Hepatocyte (in vitro differentiated cells): ENCODE data around the gene ZNF576. TPM values are rescaled to one million over a fixed set of nuclear protein-coding genes. Genes with fewer than 3 reads are reported as not detected.

Experiments used
- DNase-seq: peaks from one replicate; pipeline ENCODE4 v3.0.0-alpha.2; 2016; ENCODE audit warnings: low spot score
- H2AFZ ChIP-seq: fragments of 200-600 bp; sonication (generic); 2 replicates; pipeline ENCODE4 v1.6.0; 2016; ENCODE audit warnings: antibody characterized with exemption, mild to moderate bottlenecking
- H3K27ac ChIP-seq: fragments of 200-600 bp; sonication (generic); 2 replicates; pipeline ENCODE4 v1.5.1; 2016; ENCODE audit warnings: mild to moderate bottlenecking
- H3K27me3 ChIP-seq: fragments of 200-600 bp; sonication (generic); 2 replicates; pipeline ENCODE4 v1.6.1; 2016
- H3K36me3 ChIP-seq: fragments of 200-600 bp; sonication (generic); replicated peaks from 2 replicates; pipeline ENCODE4 v1.5.1; 2016; ENCODE audit warnings: low read depth; ENCODE audit not compliant: insufficient read depth
- H3K4me1 ChIP-seq: fragments of 200-600 bp; sonication (generic); 2 replicates; pipeline ENCODE4 v1.5.1; 2016; ENCODE audit warnings: mild to moderate bottlenecking, moderate library complexity; ENCODE audit not compliant: insufficient read depth
- H3K4me2 ChIP-seq: fragments of 200-600 bp; sonication (generic); 2 replicates; pipeline ENCODE4 v1.6.0; 2016
- H3K4me3 ChIP-seq: fragments of 200-600 bp; sonication (generic); 2 replicates; pipeline ENCODE4 v1.5.1; 2016; ENCODE audit warnings: mild to moderate bottlenecking
- H3K79me2 ChIP-seq: fragments of 200-600 bp; sonication (generic); 2 replicates; pipeline ENCODE4 v1.6.0; 2017; ENCODE audit warnings: mild to moderate bottlenecking
- H3K9me2 ChIP-seq: fragments of 200-600 bp; sonication (generic); replicated peaks from 2 replicates; pipeline ENCODE4 v1.6.0; 2017; ENCODE audit warnings: mild to moderate bottlenecking; ENCODE audit not compliant: insufficient read depth
- H3K9me3 ChIP-seq: fragments of 200-600 bp; sonication (generic); 2 replicates; pipeline ENCODE4 v1.5.1; 2016; ENCODE audit warnings: low read depth, mild to moderate bottlenecking
- H4K20me1 ChIP-seq: fragments of 200-600 bp; sonication (generic); 2 replicates; pipeline ENCODE4 v1.6.0; 2016; ENCODE audit warnings: mild to moderate bottlenecking; ENCODE audit not compliant: insufficient read depth, poor library complexity, severe bottlenecking
- EZH2 ChIP-seq: fragments of 200-600 bp; sonication (generic); IDR thresholded peaks from 2 replicates; pipeline ENCODE4 v1.6.1; 2016; ENCODE audit warnings: antibody characterized with exemption, mild to moderate bottlenecking, borderline replicate concordance
- EZH2phosphoT487 ChIP-seq: fragments of 200-600 bp; sonication (generic); IDR thresholded peaks from one replicate; pipeline ENCODE4 v1.6.1; 2018; ENCODE audit warnings: antibody characterized with exemption, mild to moderate bottlenecking, low read depth, moderate library complexity; ENCODE audit not compliant: unreplicated experiment, severe bottlenecking
- WGBS: methylation state at CpG from one replicate; pipeline ENCODE4 v1.1.6; 2016; ENCODE audit warnings: low lambda C conversion rate; ENCODE audit errors: missing lambda C conversion rate; 5-methylcytosine and 5-hydroxymethylcytosine counted together
- polyA plus RNA-seq: library from polyadenylated mRNA; unstranded; fragments of >200 nt; fragmentation: Nextera tagmentation; extraction: Ambion mirVana; gene quantifications from 2 replicates; pipeline ENCODE4 v1.2.1, GENCODE V29; 2016
- total RNA-seq: library from RNA; depleted of rRNA; stranded (reverse); fragments of >200 nt; gene quantifications from 2 replicates; pipeline ENCODE4 v1.2.3, GENCODE V29; 2014
- TF ChIP-seq, protein P1 (sequence below): fragments of 200-600 bp; sonication (generic); IDR thresholded peaks from 2 replicates; pipeline ENCODE4 v1.5.1; 2016; ENCODE audit warnings: antibody characterized with exemption, mild to moderate bottlenecking; ENCODE audit not compliant: poor library complexity

ZNF576 gene
- total and polyA plus RNA-seq, 2 experiments from 2014 or later = 16.1 to 16.2 TPM

DNA sequence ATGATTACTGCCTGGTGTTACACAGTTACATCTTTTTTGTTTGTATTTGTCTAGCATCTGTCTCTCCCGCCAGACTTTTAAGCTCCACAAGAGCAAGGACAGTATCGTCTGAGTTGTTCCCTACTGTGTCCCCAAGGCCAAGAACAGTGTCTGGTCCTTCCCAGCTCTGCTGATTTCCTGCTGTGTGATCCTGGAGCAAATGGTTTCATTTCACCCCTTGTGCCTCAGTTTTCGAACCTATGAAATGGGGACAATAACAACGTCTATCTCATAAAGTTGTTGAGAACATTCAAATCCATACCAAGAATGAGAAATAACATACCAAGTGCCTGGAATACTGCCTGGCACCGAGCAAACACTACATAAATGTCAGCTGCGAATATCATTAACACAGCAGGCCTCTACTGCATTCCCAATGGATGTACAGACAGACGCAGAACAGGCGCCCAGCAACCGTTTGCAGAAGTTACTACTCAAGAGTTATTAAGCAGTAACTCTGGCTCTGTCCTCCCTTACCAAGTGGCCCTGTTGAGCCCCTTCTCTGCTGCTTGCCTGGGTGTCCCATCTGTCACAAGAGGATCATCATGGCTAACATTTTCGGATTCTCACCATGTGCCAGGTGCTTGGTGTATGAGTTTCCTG, 32.5 kb upstream of the ZNF576 start:
- H2AFZ ChIP-seq = no peak overlapping the region
- no peaks in the 10 kb centered on the region for H3K4me1 ChIP-seq
- no peaks in the 10 kb centered on the region for H4K20me1 ChIP-seq
- no peak overlapping the region for H3K4me3 ChIP-seq
- no peak overlapping the region for H3K4me2 ChIP-seq
- H3K79me2 ChIP-seq = peaks cover 20% of the 10 kb centered on the region
- DNase-seq = no peak
- H3K27ac ChIP-seq = no peak overlapping the region
- H3K36me3 ChIP-seq = no peaks in the 10 kb centered on the region
- TF ChIP-seq EZH2phosphoT487 = no peak
- no peak for TF ChIP-seq EZH2
- TF ChIP-seq, protein P1, sequence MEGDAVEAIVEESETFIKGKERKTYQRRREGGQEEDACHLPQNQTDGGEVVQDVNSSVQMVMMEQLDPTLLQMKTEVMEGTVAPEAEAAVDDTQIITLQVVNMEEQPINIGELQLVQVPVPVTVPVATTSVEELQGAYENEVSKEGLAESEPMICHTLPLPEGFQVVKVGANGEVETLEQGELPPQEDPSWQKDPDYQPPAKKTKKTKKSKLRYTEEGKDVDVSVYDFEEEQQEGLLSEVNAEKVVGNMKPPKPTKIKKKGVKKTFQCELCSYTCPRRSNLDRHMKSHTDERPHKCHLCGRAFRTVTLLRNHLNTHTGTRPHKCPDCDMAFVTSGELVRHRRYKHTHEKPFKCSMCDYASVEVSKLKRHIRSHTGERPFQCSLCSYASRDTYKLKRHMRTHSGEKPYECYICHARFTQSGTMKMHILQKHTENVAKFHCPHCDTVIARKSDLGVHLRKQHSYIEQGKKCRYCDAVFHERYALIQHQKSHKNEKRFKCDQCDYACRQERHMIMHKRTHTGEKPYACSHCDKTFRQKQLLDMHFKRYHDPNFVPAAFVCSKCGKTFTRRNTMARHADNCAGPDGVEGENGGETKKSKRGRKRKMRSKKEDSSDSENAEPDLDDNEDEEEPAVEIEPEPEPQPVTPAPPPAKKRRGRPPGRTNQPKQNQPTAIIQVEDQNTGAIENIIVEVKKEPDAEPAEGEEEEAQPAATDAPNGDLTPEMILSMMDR = no peak
- no peaks in the 10 kb centered on the region for H3K27me3 ChIP-seq
- WGBS = 90% methylated on average over 10 of the region's 10 CpGs
- no peaks in the 10 kb centered on the region for H3K9me3 ChIP-seq
- no peaks in the 10 kb centered on the region for H3K9me2 ChIP-seq

DNA sequence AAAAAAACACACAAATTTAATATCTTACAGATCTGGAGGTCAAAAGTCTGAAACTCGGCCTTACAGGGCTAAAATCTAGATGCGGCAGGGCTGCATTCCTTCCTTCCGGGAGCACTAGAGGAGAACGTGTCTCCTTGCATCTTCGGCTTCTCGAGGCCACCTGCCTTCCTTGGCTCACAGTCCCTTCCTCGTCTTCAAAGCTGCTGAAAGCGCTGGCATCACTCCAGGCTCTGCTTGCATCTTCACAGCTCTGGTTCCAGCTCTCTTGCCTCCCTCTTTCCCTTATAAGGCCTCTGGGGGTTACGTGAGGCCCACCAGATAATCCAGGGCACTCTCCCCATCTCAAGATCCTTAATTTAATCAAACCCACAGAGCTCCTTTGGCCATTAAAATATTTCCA, 31.6 kb upstream of the ZNF576 start:
- Histone ChIP-seq H3K4me3 (no peak overlapping the region), H3K79me2 (peaks cover 24% of the 10 kb centered on the region), H3K36me3 (no peaks in the 10 kb centered on the region), H2AFZ (no peak overlapping the region), H3K9me2 (no peaks in the 10 kb centered on the region), H3K27ac (no peak overlapping the region), H3K4me2 (no peak overlapping the region), H3K27me3 (no peaks in the 10 kb centered on the region), H3K4me1 (no peaks in the 10 kb centered on the region), H4K20me1 (no peaks in the 10 kb centered on the region), H3K9me3 (no peaks in the 10 kb centered on the region)
- DNase-seq = no peak
- no peak for TF ChIP-seq EZH2phosphoT487
- no peak for TF ChIP-seq EZH2
- TF ChIP-seq, protein P1 = no peak
- WGBS = 94% methylated on average over 9 of the region's 9 CpGs

DNA sequence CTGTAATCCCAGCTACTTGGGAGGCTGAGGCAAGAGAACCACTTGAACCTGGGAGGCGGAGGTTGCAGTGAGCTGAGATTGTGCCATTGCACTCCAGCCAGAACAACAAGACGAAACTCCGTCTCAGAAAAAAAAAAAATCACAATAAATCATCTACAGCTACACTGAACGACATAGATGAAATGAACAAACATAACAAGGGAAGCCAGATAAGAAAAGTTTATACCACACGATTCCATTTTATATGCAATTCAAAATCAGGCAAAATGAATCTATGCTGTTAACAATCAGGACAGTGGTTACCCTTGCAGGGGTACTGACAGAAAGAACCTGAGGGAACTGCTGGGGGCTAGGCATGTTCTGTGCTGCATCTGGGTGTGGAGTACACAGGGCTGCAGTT, 26.7 kb upstream of the ZNF576 start:
- Histone ChIP-seq H3K9me3 (no peaks in the 10 kb centered on the region), H4K20me1 (no peaks in the 10 kb centered on the region), H3K4me2 (no peak overlapping the region), H3K4me1 (peaks cover 6% of the 10 kb centered on the region), H3K79me2 (peaks cover 57% of the 10 kb centered on the region), H3K4me3 (no peak overlapping the region), H3K27me3 (no peaks in the 10 kb centered on the region), H3K9me2 (no peaks in the 10 kb centered on the region), H3K36me3 (no peaks in the 10 kb centered on the region), H3K27ac (no peak overlapping the region), H2AFZ (no peak overlapping the region)
- WGBS = 94% methylated on average over 5 of the region's 5 CpGs
- TF ChIP-seq EZH2phosphoT487 (no peak), EZH2 (no peak)
- TF ChIP-seq, protein P1 = no peak
- no peak for DNase-seq
